GM12878 (cell line): ENCODE measurements around the gene C16orf74. TPM values are rescaled to one million over a fixed set of nuclear protein-coding genes. Genes with fewer than 3 reads are reported as not detected.

Source experiments
- ATAC-seq: fragments of 200-7000 bp; cut with Tn5 transposase; 3 replicates; pipeline ENCODE4 v1.9.1; 2020; ENCODE audit warnings: mild to moderate bottlenecking, moderate library complexity
- BruUV-seq: library from RNA; stranded (reverse); fragments of 400-500 nt; replicated peaks from 2 replicates; lab custom pipeline; 2021; lab: Mats Ljungman, UMichigan
- CTCF ChIA-PET: fragments of 300-600 bp; sonication (Branson Sonifier 250); formaldehyde crosslinking; extraction: SDS; loops from one replicate; lab custom pipeline; 2021; ENCODE audit warnings: inconsistent platforms; lab: Yijun Ruan, JAX
- POLR2A ChIA-PET: fragments of 350-600 bp; formaldehyde crosslinking; extraction: SDS; loops from one replicate; lab custom pipeline; 2021; ENCODE audit warnings: inconsistent platforms; lab: Charles Lee
- RAD21 ChIA-PET: fragments of 300-600 bp; sonication (Branson Sonifier 250); formaldehyde crosslinking; loops from one replicate; lab custom pipeline; 2023; ENCODE audit warnings: antibody characterized with exemption; ENCODE audit not compliant: unreplicated experiment; lab: Charles Lee
- SMC1A ChIA-PET: fragments of 300-600 bp; sonication (Branson Sonifier 250); formaldehyde crosslinking; loops from one replicate; lab custom pipeline; 2023; ENCODE audit not compliant: unreplicated experiment, uncharacterized antibody; lab: Charles Lee
- DNase-seq: peaks from one replicate; pipeline ENCODE4 v3.0.0-alpha.2; 2011; ENCODE audit warnings: low read depth, low spot score
- FAIRE-seq: peaks from 3 replicates; lab custom pipeline; 2011; peaks lifted over from hg19 to GRCh38; lab: Jason Lieb, UNC
- H2AFZ ChIP-seq: 2 replicates; pipeline ENCODE4 v1.6.0; 2011; ENCODE audit warnings: low read depth, low read length, control low read depth; ENCODE audit not compliant: control insufficient read depth
- H3K27ac ChIP-seq: 2 replicates; pipeline ENCODE4 v1.5.1; 2011; ENCODE audit warnings: control low read depth; ENCODE audit not compliant: control insufficient read depth, insufficient read depth
- H3K27me3 ChIP-seq, 2 experiments: replicated peaks in 1 of 2; 2 replicates each; pipeline versions ENCODE4 v1.6.0 to v1.6.1; 2011; ENCODE audit warnings: low read length in 1 of 2; ENCODE audit not compliant: control insufficient read depth in 2 of 2, insufficient read depth in 2 of 2
- H3K36me3 ChIP-seq, 2 experiments: 2 replicates each; pipeline ENCODE4 v1.5.1; 2011; ENCODE audit warnings: low read length in 1 of 2; ENCODE audit not compliant: control insufficient read depth in 2 of 2, insufficient read depth in 2 of 2
- H3K4me1 ChIP-seq: 2 replicates; pipeline ENCODE4 v1.6.1; 2011; ENCODE audit warnings: mild to moderate bottlenecking, low read length, moderate library complexity, mixed read lengths; ENCODE audit not compliant: control insufficient read depth, insufficient read depth
- H3K4me2 ChIP-seq: 2 replicates; pipeline ENCODE4 v1.6.0; 2011; ENCODE audit warnings: control low read depth; ENCODE audit not compliant: control insufficient read depth, insufficient read depth
- H3K4me3 ChIP-seq: fragments of 200-600 bp; sonication (generic); 2 replicates; pipeline ENCODE4 v1.5.1; 2016
- H3K79me2 ChIP-seq: 2 replicates; pipeline ENCODE4 v1.6.0; 2011; ENCODE audit warnings: low read length; ENCODE audit not compliant: control insufficient read depth, insufficient read depth
- H3K9ac ChIP-seq: 2 replicates; pipeline ENCODE4 v1.8.0; 2011; ENCODE audit warnings: low read length, control low read depth, mixed read lengths; ENCODE audit not compliant: control insufficient read depth, insufficient read depth
- H3K9me3 ChIP-seq: replicated peaks from 3 replicates; pipeline ENCODE4 v1.5.1; 2011; ENCODE audit warnings: mild to moderate bottlenecking, low read length; ENCODE audit not compliant: control insufficient read depth, insufficient read depth
- H4K20me1 ChIP-seq: 2 replicates; pipeline ENCODE4 v1.6.0; 2011; ENCODE audit not compliant: control insufficient read depth, insufficient read depth
- BHLHE40 ChIP-seq, 2 experiments: fragments of 450-650 bp in 1 of 2; IDR thresholded peaks; 2 replicates each; pipeline ENCODE4 v1.6.1; 2011 to 2017; ENCODE audit warnings: low read depth in 2 of 2, borderline replicate concordance in 1 of 2, improper control_type of control experiment in 1 of 2, low read length in 1 of 2, mild to moderate bottlenecking in 1 of 2
- CBX3 ChIP-seq: fragments of 200-600 bp; sonication (generic); IDR thresholded peaks from 2 replicates; pipeline ENCODE4 v1.6.1; 2016; ENCODE audit warnings: low read depth, borderline replicate concordance
- CEBPB ChIP-seq, 2 experiments: fragments of 150-350 bp in 1 of 2; IDR thresholded peaks; 2 replicates each; pipeline ENCODE4 v1.6.1; 2012 to 2014; ENCODE audit warnings: low read depth in 2 of 2, low read length in 2 of 2, borderline replicate concordance in 1 of 2, inconsistent platforms in 1 of 2
- EGR1 ChIP-seq, 2 experiments: IDR thresholded peaks; 1 replicate in 1 of 2; 2 replicates in 1 of 2; pipeline ENCODE4 v1.6.1; 2011 to 2012; ENCODE audit warnings: low read depth in 2 of 2, low read length in 2 of 2, borderline replicate concordance in 1 of 2, mild to moderate bottlenecking in 1 of 2, moderate library complexity in 1 of 2
- IRF4 ChIP-seq: IDR thresholded peaks from 2 replicates; pipeline ENCODE4 v1.6.1; 2011; ENCODE audit warnings: low read depth, low read length
- JUND ChIP-seq: IDR thresholded peaks from 2 replicates; pipeline ENCODE4 v1.6.1; 2012; ENCODE audit warnings: low read depth, mild to moderate bottlenecking, low read length, improper control_type of control experiment, moderate library complexity
- NFYB ChIP-seq: IDR thresholded peaks from 2 replicates; pipeline ENCODE4 v1.6.1; 2011; ENCODE audit warnings: low read depth, mild to moderate bottlenecking, low read length, improper control_type of control experiment, moderate library complexity; ENCODE audit not compliant: insufficient read depth
- RELA ChIP-seq: fragments of 450-650 bp; IDR thresholded peaks from 2 replicates; pipeline ENCODE4 v1.8.0; 2014; ENCODE audit warnings: borderline replicate concordance; ENCODE audit not compliant: partially characterized antibody
- SKIL ChIP-seq: fragments of 450-650 bp; IDR thresholded peaks from 2 replicates; pipeline ENCODE4 v1.6.1; 2017; ENCODE audit warnings: mild to moderate bottlenecking, low read depth, inconsistent platforms; ENCODE audit not compliant: poor library complexity, severe bottlenecking
- ZBTB11 ChIP-seq: fragments of 450-650 bp; formaldehyde crosslinking; IDR thresholded peaks from 2 replicates; pipeline ENCODE4 v1.5.0; 2022; ENCODE audit warnings: mild to moderate bottlenecking, missing genetic modification characterization
- ZBTB33 ChIP-seq: fragments of 450-650 bp; IDR thresholded peaks from 2 replicates; pipeline ENCODE4 v1.6.1; 2017; ENCODE audit warnings: mild to moderate bottlenecking
- ZNF24 ChIP-seq: fragments of 450-650 bp; IDR thresholded peaks from 2 replicates; pipeline ENCODE4 v1.6.1; 2017; ENCODE audit warnings: antibody characterized with exemption, mild to moderate bottlenecking
- ZNF384 ChIP-seq: IDR thresholded peaks from 2 replicates; pipeline ENCODE4 v1.6.1; 2012; ENCODE audit warnings: low read depth, mild to moderate bottlenecking, low read length, improper control_type of control experiment, borderline replicate concordance
- WGBS: methylation state at CpG from one replicate; pipeline ENCODE4 v1.1.6; 2016; ENCODE audit warnings: low lambda C conversion rate; ENCODE audit not compliant: insufficient replicate concordance, insufficient coverage; ENCODE audit errors: missing lambda C conversion rate; 5-methylcytosine and 5-hydroxymethylcytosine counted together
- in situ Hi-C: fragments of 300-500 bp; cut with MboI; formaldehyde crosslinking; loops from 9 replicates; pipeline ENCODE4 v1.14.3; 2018; ENCODE audit warnings: mixed read lengths
- intact Hi-C: fragments of 100-400 bp; cut with micrococcal nuclease; formaldehyde crosslinking; loops from one replicate; pipeline ENCODE4 v1.14.2; 2022; ENCODE audit not compliant: unreplicated experiment
- polyA plus RNA-seq, 11 experiments: library from polyadenylated mRNA; depleted of rRNA in 4 of 11; unstranded in 6 of 11; stranded (reverse) in 5 of 11; fragments of >200 nt; fragmentation: Nextera tagmentation in 4 of 11; fragmentation: Illumina TruSeq in 1 of 11; extraction: Ambion mirVana in 4 of 11; extraction: Trizol in 1 of 11; gene quantifications; 1 replicate in 1 of 11; 2 replicates in 10 of 11; pipeline versions ENCODE4 v1.2.1 to v1.2.3, GENCODE V29; 2011 to 2016; ENCODE audit warnings: inconsistent platforms in 2 of 11, missing spikeins in 2 of 11, low read depth in 1 of 11
- total RNA-seq, 4 experiments: library from RNA; depleted of rRNA in 3 of 4; stranded (reverse); fragments of >200 nt in 3 of 4; fragmentation: Illumina TruSeq in 1 of 4; extraction: Trizol in 1 of 4; gene quantifications; 2 replicates each; pipeline versions ENCODE4 v1.2.1 to v1.2.3, GENCODE V29; 2013 to 2021

The C16orf74 gene
- total and polyA plus RNA-seq, 10 of the 15 experiments (the other 5 are each of a cell fraction or from before 2014, with no cell fraction given) = 0.23 to 20.1 (median 6.8) TPM

GRCh38 chr16:85659336-85659735, 91.6 kb downstream of the C16orf74 start:
- Histone ChIP-seq H3K79me2 (no peaks in the 10 kb centered on the region), H3K27me3 (no peaks in the 10 kb centered on the region), H3K9me3 (no peaks in the 10 kb centered on the region), H3K27ac (no peak overlapping the region), H3K36me3 (peaks cover 32 to 68% of the 10 kb centered on the region in 2 experiments), H2AFZ (no peak overlapping the region), H3K4me3 (no peak overlapping the region), H3K9ac (no peak overlapping the region), H3K4me2 (no peak overlapping the region), H4K20me1 (no peaks in the 10 kb centered on the region), H3K4me1 (no peaks in the 10 kb centered on the region)
- ChIA-PET RAD21 (interaction anchor here (0.8 to 1.1 kb wide), 2 partner anchors 58 to 162 kb away, joined by 3 read pairs; no protein-coding TSS in a partner anchor), POLR2A (interaction anchor here (0.6 kb wide), 1 partner anchor 61 kb away, joined by 3 read pairs; no protein-coding TSS in a partner anchor), SMC1A (interaction anchor here (1.5 to 1.8 kb wide), 2 partner anchors 56 to 60 kb away, joined by 4 to 6 read pairs; no protein-coding TSS in a partner anchor), CTCF (interaction anchor here (0.7 to 4.8 kb wide), 14 partner anchors 9 to 244 kb away, joined by 3 to 29 read pairs (median 4); partner anchors contain the start of gene GINS2)
- WGBS = 90% methylated on average over 8 of the region's 8 CpGs
- DNase-seq (no peak), FAIRE-seq (no peak), ATAC-seq (no peak)
- intact Hi-C loops (loop anchor here (1.0 to 2.0 kb wide), 2 partner anchors 59 to 99 kb away; no protein-coding TSS in a partner anchor), in situ Hi-C loops (loop anchor here (5.0 kb wide), 1 partner anchor 58 kb away; no protein-coding TSS in a partner anchor)
- no peak for TF ChIP-seq CBX3
- no peak for TF ChIP-seq BHLHE40 (IDR thresholded peaks at IDR 0.05; ENCODE audit: borderline replicate concordance in 1 of 2, low read depth in 2 of 2, low read length in 1 of 2)
- TF ChIP-seq CEBPB (IDR thresholded peaks at IDR 0.05; ENCODE audit: borderline replicate concordance in 1 of 2, low read depth in 2 of 2, low read length in 2 of 2) = no peak
- TF ChIP-seq EGR1 (IDR thresholded peaks at IDR 0.05; ENCODE audit: borderline replicate concordance in 1 of 2, low read depth in 2 of 2, low read length in 2 of 2) = no peak
- no peak for TF ChIP-seq SKIL
- no peak for TF ChIP-seq NFYB
- no peak for TF ChIP-seq ZNF384
- no peak for TF ChIP-seq ZBTB33
- TF ChIP-seq ZNF24 = no peak
- no peak for TF ChIP-seq IRF4
- TF ChIP-seq RELA = no peak
- no peak for TF ChIP-seq ZBTB11 (CRISPR knock-in tag)
- no peak for TF ChIP-seq JUND
- BruUV-seq = no TSS peak
